ENCODE measurements around the gene RAD51B.

The RAD51B gene

DNA sequence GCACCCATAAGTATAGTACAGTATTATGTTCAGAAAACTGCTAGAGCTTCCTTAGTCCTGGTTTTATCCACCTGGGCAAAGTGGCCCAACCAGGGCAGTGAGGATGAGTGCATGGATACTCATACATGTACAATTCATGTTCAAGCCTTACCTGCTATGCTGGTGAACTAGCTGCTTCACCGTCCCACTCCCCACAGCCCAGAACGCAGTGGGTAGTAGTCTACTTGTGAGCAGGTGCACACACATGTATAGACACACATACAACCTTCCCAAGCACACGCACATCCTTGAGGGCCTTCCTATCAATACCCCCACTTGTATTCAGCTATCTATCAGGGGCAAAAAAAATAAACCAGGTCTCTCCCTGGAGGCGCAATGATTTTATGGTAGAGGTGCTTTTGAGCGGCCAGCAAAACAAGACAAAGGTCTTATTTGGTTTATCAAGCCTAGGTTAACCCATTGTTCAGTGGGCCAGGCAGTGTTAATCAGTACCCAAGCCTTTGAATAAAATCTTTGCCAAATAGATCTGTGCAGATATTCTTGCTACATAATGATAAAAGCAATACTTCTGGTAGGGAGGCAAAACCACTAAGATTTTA lies 903.5 kb downstream of the RAD51B start:
- DNase-seq (ENCODE audit: low read depth): no peak
- H3K4me3 ChIP-seq (ENCODE audit: low read depth, low read length): no peak overlapping the region
- TF ChIP-seq, protein P1, sequence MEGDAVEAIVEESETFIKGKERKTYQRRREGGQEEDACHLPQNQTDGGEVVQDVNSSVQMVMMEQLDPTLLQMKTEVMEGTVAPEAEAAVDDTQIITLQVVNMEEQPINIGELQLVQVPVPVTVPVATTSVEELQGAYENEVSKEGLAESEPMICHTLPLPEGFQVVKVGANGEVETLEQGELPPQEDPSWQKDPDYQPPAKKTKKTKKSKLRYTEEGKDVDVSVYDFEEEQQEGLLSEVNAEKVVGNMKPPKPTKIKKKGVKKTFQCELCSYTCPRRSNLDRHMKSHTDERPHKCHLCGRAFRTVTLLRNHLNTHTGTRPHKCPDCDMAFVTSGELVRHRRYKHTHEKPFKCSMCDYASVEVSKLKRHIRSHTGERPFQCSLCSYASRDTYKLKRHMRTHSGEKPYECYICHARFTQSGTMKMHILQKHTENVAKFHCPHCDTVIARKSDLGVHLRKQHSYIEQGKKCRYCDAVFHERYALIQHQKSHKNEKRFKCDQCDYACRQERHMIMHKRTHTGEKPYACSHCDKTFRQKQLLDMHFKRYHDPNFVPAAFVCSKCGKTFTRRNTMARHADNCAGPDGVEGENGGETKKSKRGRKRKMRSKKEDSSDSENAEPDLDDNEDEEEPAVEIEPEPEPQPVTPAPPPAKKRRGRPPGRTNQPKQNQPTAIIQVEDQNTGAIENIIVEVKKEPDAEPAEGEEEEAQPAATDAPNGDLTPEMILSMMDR (IDR thresholded peaks at IDR 0.05; ENCODE audit: insufficient read depth, low read depth, low read length, missing control alignments): no peak

DNA sequence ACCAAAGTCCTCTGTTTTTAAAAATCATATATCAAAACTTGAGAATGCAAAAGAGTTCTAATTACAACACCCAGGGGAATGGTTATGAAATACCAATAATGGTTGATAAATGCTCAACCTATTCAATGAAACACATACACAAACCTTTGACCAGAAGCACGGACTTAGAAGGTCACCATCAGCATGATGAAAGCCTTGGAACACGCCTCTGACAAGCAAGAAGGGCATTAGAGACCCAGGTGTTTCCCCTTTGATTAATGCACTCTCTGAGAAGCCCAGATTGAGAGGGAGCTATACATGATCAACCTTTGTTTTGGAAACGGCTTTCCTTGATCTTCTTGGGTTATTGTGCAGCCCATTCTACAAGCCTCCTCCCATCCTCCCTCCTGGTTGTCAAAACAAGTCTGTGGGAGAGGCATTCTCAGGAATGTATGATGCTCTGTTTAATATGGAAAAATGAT lies 904.3 kb downstream of the RAD51B start:
- TF ChIP-seq, protein P1 (IDR thresholded peaks at IDR 0.05; ENCODE audit: insufficient read depth, low read depth, low read length, missing control alignments): no peak
- H3K4me3 ChIP-seq (ENCODE audit: low read depth, low read length): no peak overlapping the region
- DNase-seq (ENCODE audit: low read depth): no peak

DNA sequence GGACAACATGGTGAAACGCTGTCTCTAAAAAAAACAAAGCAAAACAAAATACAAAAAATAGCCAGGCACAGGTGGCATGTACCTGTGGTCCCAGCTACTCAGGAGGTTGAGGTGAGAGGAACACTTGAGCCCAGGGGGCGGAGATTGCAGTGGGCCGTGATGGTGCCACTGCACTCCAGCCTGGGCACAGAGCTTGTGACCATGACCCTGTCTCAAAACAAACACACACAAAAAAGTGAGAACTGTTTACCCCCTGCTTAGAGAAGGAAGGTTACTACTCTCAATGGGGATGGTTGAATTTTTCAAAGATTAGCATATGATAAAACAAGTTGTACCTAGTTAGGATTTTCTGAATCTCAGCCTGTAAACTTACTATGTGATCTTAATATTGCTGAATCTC lies 905.3 kb downstream of the RAD51B start:
- H3K4me3 ChIP-seq (ENCODE audit: low read depth, low read length): no peak overlapping the region
- TF ChIP-seq, protein P1 (IDR thresholded peaks at IDR 0.05; ENCODE audit: insufficient read depth, low read depth, low read length, missing control alignments): no peak
- no peak for DNase-seq (ENCODE audit: low read depth)

DNA sequence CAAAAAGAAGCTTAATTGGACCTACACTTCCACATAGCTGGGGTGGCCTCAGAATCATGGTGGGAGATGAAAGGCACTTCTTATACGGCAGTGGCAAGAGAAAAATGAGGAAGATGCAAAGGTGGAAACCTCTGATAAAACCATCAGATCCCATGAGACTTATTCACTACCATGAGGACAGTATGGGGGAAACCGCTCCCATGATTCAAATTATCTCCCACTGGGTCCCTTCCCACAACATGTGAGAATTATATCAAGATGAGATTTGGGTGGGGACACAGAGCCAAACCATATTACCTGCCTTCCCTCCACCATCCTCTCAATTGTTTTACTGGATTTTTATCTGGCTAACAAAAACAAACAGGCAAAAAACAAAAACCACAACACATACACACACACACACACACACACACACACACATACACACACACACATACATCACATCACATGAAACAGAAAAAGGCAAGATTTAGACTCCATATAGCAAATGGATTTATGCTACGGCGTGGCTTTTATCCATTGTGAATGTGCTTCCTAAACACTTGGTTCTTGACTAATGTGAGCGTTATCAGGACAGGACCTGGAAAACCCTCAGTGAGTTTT lies 906.6 kb downstream of the RAD51B start:
- no peak overlapping the region for H3K4me3 ChIP-seq (ENCODE audit: low read depth, low read length)
- DNase-seq (ENCODE audit: low read depth): no peak
- TF ChIP-seq, protein P1 (IDR thresholded peaks at IDR 0.05; ENCODE audit: insufficient read depth, low read depth, low read length, missing control alignments): no peak

DNA sequence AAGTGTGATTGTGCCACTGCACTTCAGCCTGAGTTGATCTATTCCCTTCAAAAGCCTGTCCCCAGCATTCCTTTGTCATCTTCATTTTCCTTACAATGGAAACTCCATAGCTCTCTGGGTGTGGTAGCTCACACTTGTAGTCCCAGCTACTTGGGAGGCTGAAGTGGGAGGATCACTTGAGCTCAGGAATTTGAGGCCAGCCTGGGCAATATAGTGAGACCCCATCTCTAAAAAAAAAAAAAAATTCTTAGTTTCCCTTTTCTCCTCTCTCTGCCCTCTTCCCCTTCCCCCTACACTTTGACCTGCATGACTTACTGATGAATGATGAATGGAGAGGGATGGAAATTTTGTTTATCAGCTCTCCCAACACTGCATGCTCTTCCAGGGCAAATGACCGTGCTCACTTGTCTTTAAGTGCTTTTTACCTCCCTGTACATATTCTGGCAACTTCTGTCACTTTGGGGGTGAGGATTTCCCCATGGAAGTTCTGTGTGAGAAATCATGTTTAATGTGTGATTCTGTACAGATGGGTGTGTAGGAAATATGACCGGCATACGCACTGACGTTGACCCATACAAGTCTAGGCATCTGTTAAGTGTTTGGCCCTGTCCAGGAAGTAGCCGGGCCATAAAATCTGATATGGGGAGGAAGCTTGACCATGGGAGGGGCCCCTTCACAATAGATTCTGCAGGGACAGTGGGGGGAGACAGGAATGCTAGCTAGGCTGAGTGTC lies 907.9 kb downstream of the RAD51B start:
- TF ChIP-seq, protein P1 (IDR thresholded peaks at IDR 0.05; ENCODE audit: insufficient read depth, low read depth, low read length, missing control alignments): no peak
- H3K4me3 ChIP-seq (ENCODE audit: low read depth, low read length): no peak overlapping the region
- DNase-seq (ENCODE audit: low read depth): no peak

DNA sequence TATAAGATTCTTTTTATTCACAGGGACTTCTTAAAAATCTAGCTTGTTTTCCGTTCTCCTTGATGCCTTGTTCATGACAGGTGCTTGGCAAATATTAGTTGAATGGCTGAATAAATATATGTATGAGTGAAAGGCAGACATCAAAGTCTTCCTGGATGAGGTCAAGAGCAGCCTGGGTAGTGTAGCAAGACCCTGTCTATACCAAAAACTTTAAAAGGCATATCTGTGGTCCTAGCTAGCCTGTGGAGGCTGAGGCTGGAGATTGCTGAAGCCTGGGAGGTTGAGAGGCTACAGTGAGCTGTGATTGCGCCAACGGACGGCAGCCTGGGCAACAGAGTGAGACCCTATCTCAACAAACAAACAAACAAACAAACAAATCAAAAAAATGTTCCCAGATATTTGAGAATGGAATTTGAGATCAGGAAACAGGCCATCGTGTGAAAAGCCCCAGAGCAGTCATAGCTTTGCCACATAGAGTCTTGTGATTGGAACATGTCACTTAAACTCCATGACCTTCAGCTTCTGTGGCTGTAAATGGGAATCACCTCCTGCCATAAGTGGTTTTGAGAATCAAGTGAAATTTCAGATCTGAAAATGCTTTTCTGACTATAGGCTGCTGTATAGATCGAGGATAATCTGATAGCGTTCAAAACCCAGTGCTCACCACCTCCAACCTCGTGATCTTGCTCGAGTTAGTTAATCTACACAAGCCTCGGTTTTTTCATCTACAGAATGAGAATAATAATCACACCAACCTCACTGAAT lies 908.9 kb downstream of the RAD51B start:
- TF ChIP-seq, protein P1 (IDR thresholded peaks at IDR 0.05; ENCODE audit: insufficient read depth, low read depth, low read length, missing control alignments): no peak
- no peak for DNase-seq (ENCODE audit: low read depth)
- no peak overlapping the region for H3K4me3 ChIP-seq (ENCODE audit: low read depth, low read length)

All from GM12865 (cell line).